ENCODE results near the gene CAPZB. TPM values are rescaled to one million over a fixed set of nuclear protein-coding genes. Genes with fewer than 3 reads are reported as not detected.

The CAPZB gene
- total and polyA plus RNA-seq, 5 experiments from 2014 or later = 268 to 592 (median 475) TPM

DNA sequence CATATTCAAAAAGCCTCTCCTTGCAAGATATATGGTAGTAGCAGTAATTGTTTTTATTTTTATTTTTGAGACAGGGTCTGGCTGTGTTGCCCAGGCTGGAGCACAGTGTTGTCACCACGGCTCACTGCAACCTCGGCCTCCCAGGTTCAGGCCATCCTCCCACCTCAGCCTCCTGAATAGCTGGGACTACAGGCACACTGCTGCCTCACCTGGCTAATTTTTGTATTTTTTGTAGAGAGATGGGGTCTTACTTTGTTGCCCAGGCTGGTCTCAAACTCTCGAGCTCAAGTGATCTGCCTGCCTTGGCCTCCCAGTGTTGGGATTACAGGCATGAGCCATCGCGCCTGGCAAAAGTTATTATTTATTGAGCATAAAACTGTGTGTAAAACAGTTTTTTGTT is 134.8 kb downstream of the CAPZB start:
- ATAC-seq (no peak), DNase-seq (no peak)
- Mint-ChIP-seq H3K27ac (peak overlapping the region in 4 of 10 donors; percentile 53 to 74 (median 70)), H3K36me3 (peaks cover 0 to 69% (median 17%) of the 10 kb centered on the region in 3 donors), H3K9me3 (peaks cover 0 to 2% (median 0%) of the 10 kb centered on the region in 9 donors), H3K27me3 (no peaks in the 10 kb centered on the region), H3K4me3 (peak overlapping the region in 1 of 10 donors; percentile 36), H3K4me1 (peaks cover 0 to 8% (median 1%) of the 10 kb centered on the region in 4 donors)
- POLR2A ChIA-PET = no interaction called here

- Mint-ChIP-seq H3K4me3 (peak overlapping the region in 1 of 10 donors; percentile 36), H3K9me3 (peaks cover 0 to 2% (median 0%) of the 10 kb centered on the region in 9 donors)
These were observed 135.3 kb downstream of the CAPZB start for GRCh38 chr1:19349999-19350398.

DNA sequence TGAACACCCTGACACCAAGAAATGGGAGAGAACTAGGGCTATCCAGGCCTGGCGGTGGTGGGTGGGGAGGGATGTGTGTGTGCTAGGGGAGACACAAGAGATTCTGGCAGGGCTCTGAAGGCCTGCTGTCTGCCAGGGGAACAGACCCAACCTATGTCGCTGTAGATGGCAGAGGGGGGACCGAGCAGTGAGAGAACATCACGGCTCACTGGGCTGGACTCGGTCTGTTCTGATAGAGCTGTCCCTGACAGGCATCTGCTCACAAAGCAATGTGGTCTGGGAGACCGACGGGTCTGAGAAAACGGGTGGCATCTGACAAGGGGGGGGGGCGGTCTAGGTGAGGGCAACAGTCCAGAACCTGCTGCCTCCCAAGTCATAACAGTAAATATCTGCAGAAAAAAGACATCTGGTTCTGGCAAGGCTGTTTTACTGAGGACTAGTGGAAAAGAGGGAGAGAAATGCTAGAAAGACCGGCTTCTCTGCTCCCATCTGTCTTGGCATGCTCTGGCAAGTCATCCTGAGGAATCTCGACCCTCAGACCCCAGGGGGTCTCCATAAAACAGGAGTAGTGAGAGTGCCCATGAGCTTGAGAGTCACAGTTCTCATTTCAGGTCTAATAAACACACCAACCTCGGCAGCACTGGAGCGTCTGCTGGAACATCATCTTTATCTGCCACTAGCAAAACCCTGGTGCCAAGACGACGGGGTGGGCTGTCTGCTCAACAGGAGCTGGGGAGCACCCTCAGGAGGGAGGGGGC is 136.7 kb downstream of the CAPZB start:
- Mint-ChIP-seq H3K36me3 (peaks cover 0 to 66% (median 7%) of the 10 kb centered on the region in 3 donors), H3K4me3 (no peak overlapping the region), H3K27me3 (no peaks in the 10 kb centered on the region), H3K9me3 (peaks cover 0 to 2% (median 0%) of the 10 kb centered on the region in 9 donors), H3K27ac (peak overlapping the region in 8 of 10 donors; percentile 4 to 82 (median 55)), H3K4me1 (peaks cover 0 to 12% (median 1%) of the 10 kb centered on the region in 4 donors)
- ATAC-seq = no peak
- DNase-seq = no peak
- POLR2A ChIA-PET = no interaction called here

More at GRCh38 chr1:19349999-19350398, 135.3 kb downstream of the CAPZB start:
- no peaks in the 10 kb centered on the region for H3K27me3 Mint-ChIP-seq
- POLR2A ChIA-PET = no interaction called here
- peak overlapping the region in 4 of 10 donors; percentile 40 to 74 (median 70) for H3K27ac Mint-ChIP-seq
- ATAC-seq = no peak
- H3K4me1 Mint-ChIP-seq = peaks cover 0 to 8% (median 1%) of the 10 kb centered on the region in 4 donors
- no peak for DNase-seq
- peaks cover 0 to 67% (median 13%) of the 10 kb centered on the region in 3 donors for H3K36me3 Mint-ChIP-seq

DNA sequence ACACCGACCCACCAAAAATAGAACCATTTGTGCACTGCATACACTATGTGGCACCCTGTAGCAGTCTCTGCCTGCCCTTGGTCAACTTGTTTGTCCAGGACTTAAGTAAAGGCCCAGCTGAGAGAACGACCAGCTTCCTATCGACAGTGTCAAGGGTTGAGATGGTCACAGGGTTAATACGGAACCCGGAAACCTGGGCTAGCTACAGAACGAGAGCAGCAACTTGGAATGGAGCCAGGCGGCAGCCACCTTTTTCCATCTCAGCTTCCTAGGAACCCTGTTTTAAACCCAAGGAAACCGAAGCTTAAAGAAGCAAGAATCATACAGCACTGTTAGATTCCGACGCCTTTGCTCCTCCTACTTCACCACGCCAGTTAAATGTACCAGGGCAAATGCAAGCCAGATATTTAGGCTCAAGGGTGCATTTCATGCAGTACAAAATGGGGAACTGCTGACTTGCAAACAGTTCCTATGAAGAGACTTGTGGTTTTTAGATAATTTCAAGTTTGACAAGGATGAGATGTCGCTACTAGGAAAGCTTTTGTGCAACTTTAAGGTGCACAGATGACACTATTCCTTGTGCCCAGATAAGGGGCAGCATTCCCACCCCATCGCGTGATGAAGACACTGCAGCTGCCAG is 137.7 kb downstream of the CAPZB start:
- ATAC-seq = no peak
- Mint-ChIP-seq H3K4me3 (no peak overlapping the region), H3K27me3 (no peaks in the 10 kb centered on the region), H3K36me3 (peaks cover 0 to 65% (median 5%) of the 10 kb centered on the region in 3 donors), H3K9me3 (no peaks in the 10 kb centered on the region), H3K27ac (peak overlapping the region in 6 of 10 donors; percentile 6 to 78 (median 38)), H3K4me1 (peaks cover 0 to 13% (median 2%) of the 10 kb centered on the region in 4 donors)
- POLR2A ChIA-PET = no interaction called here
- DNase-seq = no peak

DNA sequence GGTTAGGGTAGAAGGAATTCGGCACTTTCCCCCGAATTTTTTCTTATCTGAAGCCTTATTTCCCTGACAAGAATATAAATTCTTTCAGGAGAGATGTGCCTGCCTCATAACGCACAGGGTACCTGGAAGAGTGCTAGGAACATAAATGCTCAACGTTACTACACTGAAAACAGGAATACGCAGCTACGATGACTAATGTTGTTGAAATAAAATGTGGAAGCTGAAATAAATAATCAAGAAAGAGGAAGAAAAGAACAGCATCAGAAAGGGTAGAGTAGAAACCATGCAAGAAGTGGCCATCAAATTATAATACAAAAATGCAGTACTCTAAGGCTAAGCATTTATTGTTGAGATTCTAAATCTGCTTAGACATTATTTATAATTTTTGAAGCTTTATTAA is 139.3 kb downstream of the CAPZB start:
- DNase-seq (no peak), ATAC-seq (no peak)
- Mint-ChIP-seq H3K36me3 (peaks cover 0 to 69% (median 6%) of the 10 kb centered on the region in 3 donors), H3K4me1 (peaks cover 0 to 18% (median 7%) of the 10 kb centered on the region in 4 donors), H3K4me3 (peak overlapping the region in 1 of 10 donors; percentile 37), H3K27ac (peak overlapping the region in 7 of 10 donors; percentile 19 to 81 (median 63)), H3K9me3 (no peaks in the 10 kb centered on the region), H3K27me3 (no peaks in the 10 kb centered on the region)
- POLR2A ChIA-PET = interaction anchor here (0.6 kb wide), 1 partner anchor 21 kb away, joined by 4 read pairs; no protein-coding TSS in a partner anchor

DNA sequence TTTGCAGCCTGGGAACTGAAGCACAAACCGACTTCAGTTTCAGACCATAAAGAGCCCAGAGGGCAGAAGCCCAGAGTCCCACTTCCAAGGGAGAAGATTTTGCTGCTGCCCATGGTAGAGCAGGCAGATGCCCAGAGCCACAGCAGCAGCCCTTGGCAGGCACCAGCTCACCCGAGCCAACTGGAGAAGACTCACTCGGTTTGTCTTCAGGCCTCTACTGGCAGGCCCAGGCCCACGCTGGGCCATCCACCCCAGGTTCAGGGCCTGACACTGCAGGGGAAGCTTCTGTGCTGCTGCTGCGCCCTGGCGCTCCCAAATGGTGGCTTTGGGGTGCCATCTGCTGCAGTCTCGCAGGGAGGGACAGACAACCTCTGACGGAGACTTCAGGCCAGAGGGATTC is 139.9 kb downstream of the CAPZB start:
- peaks cover 0 to 69% (median 6%) of the 10 kb centered on the region in 3 donors for H3K36me3 Mint-ChIP-seq
- ATAC-seq (no peak), DNase-seq (no peak)
- H3K9me3 Mint-ChIP-seq = no peaks in the 10 kb centered on the region
- peaks cover 0 to 18% (median 7%) of the 10 kb centered on the region in 4 donors for H3K4me1 Mint-ChIP-seq
- H3K27me3 Mint-ChIP-seq = no peaks in the 10 kb centered on the region
- peak overlapping the region in 1 of 10 donors; percentile 32 for H3K4me3 Mint-ChIP-seq
- POLR2A ChIA-PET = interaction anchor here (2.0 kb wide), 1 partner anchor 252 kb away, joined by 4 read pairs; a partner anchor contains a TSS
- H3K27ac Mint-ChIP-seq = peak overlapping the region in 4 of 10 donors; percentile 33 to 81 (median 62)

DNA sequence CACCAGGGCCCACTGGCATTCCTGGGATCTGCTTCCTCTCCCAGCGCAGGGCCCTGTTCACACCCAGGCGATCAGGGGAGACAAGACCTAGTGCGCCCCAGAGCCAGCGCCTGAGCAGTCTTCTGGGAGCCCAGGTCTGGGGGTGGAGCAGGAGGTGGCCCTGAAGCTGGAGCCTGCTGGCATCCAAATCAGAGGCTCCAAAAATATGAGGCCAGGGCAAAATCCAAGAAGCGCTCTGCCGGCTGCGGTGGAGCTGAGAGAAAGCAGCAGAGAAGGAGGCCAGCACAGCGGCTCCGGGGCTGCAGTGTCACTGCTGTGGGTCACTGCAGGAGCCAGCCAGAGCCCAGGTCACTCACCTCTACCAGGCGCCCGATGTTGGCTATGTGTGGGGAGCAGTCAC is 140.5 kb downstream of the CAPZB start:
- POLR2A ChIA-PET = interaction anchor here (2.0 kb wide), 1 partner anchor 252 kb away, joined by 4 read pairs; a partner anchor contains a TSS
- ATAC-seq = no peak

DNA sequence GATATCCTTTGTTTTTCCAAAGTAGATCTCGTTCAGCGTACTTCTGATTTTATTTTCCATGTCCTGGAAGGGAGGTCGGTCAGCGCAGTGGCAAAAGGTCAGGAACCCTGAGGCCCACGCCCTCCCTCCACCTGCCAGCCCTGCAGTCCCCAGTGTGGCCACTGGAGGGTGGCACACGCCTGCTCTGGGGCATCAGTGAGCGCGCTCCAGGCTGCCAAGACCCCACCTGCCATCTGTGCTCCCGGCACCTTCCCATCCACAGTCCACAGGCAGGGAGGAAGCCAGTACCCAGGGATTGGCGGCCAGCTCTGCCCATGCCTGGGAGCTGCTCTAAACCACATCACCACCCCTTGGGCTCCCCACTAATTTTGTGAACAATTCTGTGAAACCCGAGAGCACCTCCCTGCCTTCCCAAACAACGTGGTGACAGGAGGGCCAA is 140.9 kb downstream of the CAPZB start:
- H3K27me3 Mint-ChIP-seq = no peaks in the 10 kb centered on the region
- peaks cover 0 to 67% (median 2%) of the 10 kb centered on the region in 3 donors for H3K36me3 Mint-ChIP-seq
- peak overlapping the region in 6 of 10 donors; percentile 8 to 81 (median 48) for H3K27ac Mint-ChIP-seq
- H3K4me1 Mint-ChIP-seq = peaks cover 0 to 18% (median 7%) of the 10 kb centered on the region in 4 donors
- H3K4me3 Mint-ChIP-seq = peak overlapping the region in 2 of 10 donors; percentile 20 to 22
- no peaks in the 10 kb centered on the region for H3K9me3 Mint-ChIP-seq
- POLR2A ChIA-PET = interaction anchor here (2.0 kb wide), 1 partner anchor 253 kb away, joined by 4 read pairs; a partner anchor contains a TSS
- ATAC-seq (peak; percentile 51 to 72), DNase-seq (peak in 8 of 10 donors; percentile 18 to 50 (median 41))

More for the DNA sequence above, 140.5 kb downstream of the CAPZB start:
- peak overlapping the region in 3 of 10 donors; percentile 8 to 81 (median 66) for H3K27ac Mint-ChIP-seq
- no peak for DNase-seq
- H3K4me3 Mint-ChIP-seq = no peak overlapping the region
- H3K36me3 Mint-ChIP-seq = peaks cover 0 to 67% (median 2%) of the 10 kb centered on the region in 3 donors
- no peaks in the 10 kb centered on the region for H3K9me3 Mint-ChIP-seq
- H3K27me3 Mint-ChIP-seq = no peaks in the 10 kb centered on the region
- H3K4me1 Mint-ChIP-seq = peaks cover 0 to 18% (median 7%) of the 10 kb centered on the region in 4 donors

DNA sequence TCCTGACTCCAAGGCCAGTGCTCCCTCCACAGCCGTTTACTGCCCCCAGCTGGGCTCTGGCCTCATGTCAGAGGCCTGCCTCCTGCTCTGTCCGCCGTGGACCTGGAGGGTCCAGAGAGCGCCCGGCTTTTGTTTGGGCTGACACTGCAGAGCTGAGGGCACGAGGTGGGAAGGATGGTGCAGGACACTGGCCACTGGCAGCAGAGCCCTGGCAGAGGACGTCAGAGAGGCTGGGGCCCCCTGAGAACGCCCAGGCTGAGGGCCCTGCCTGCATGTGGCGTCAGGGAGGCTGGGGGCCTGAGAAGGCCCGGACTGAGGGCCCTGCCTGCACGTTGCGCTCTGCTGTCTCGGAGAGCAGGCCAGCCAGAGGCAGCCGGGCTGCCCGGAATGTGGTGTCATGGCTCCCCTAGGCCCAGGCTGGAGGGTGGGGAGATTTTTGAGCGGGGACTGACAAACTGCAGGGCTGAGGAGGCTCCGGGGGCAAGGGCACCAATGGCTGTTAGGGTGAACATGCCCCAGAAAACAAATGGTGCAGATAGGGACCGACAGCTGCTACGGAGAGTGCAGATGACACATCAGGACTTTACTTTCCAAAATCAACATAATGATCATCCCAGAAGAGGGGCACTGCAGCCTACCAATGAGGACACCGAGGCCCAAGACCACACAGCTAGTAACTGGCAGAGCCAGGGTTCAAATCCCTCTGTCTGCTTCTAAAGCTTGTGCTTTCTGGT is 141.6 kb downstream of the CAPZB start:
- DNase-seq (no peak), ATAC-seq (no peak)
- H3K4me1 Mint-ChIP-seq = peaks cover 0 to 18% (median 7%) of the 10 kb centered on the region in 4 donors
- POLR2A ChIA-PET = interaction anchor here (2.0 kb wide), 1 partner anchor 253 kb away, joined by 4 read pairs; a partner anchor contains a TSS
- peak overlapping the region in 1 of 10 donors; percentile 20 for H3K4me3 Mint-ChIP-seq
- no peaks in the 10 kb centered on the region for H3K27me3 Mint-ChIP-seq
- H3K36me3 Mint-ChIP-seq = peaks cover 0 to 67% (median 6%) of the 10 kb centered on the region in 3 donors
- H3K9me3 Mint-ChIP-seq = no peaks in the 10 kb centered on the region
- H3K27ac Mint-ChIP-seq = peak overlapping the region in 1 of 10 donors; percentile 8

- no peak for ATAC-seq
- DNase-seq = no peak
- peaks cover 0 to 70% (median 6%) of the 10 kb centered on the region in 3 donors for H3K36me3 Mint-ChIP-seq
- peak overlapping the region in 4 of 10 donors; percentile 41 to 84 (median 52) for H3K27ac Mint-ChIP-seq
- POLR2A ChIA-PET = interaction anchor here (2.0 kb wide), 1 partner anchor 254 kb away, joined by 4 read pairs; a partner anchor contains a TSS
- peaks cover 0 to 18% (median 6%) of the 10 kb centered on the region in 4 donors for H3K4me1 Mint-ChIP-seq
- H3K9me3 Mint-ChIP-seq = no peaks in the 10 kb centered on the region
- H3K27me3 Mint-ChIP-seq = no peaks in the 10 kb centered on the region
- H3K4me3 Mint-ChIP-seq = no peak overlapping the region
These were observed 142.3 kb downstream of the CAPZB start for GRCh38 chr1:19342894-19343616.

GRCh38 chr1:19342062-19342750 is 143.1 kb downstream of the CAPZB start:
- DNase-seq = no peak
- ATAC-seq = no peak
- POLR2A ChIA-PET = no interaction called here
- Mint-ChIP-seq H3K9me3 (no peaks in the 10 kb centered on the region), H3K36me3 (peaks cover 0 to 74% (median 6%) of the 10 kb centered on the region in 3 donors), H3K27me3 (no peaks in the 10 kb centered on the region), H3K27ac (peak overlapping the region in 4 of 10 donors; percentile 41 to 84 (median 68)), H3K4me1 (peaks cover 0 to 14% (median 6%) of the 10 kb centered on the region in 4 donors), H3K4me3 (peak overlapping the region in 2 of 10 donors; percentile 25 to 45)

Measured in naive thymus-derived CD8-positive, alpha-beta T cell (primary cell).